Measurements from ENCODE around the gene OR7A10.

Gene OR7A10

DNA sequence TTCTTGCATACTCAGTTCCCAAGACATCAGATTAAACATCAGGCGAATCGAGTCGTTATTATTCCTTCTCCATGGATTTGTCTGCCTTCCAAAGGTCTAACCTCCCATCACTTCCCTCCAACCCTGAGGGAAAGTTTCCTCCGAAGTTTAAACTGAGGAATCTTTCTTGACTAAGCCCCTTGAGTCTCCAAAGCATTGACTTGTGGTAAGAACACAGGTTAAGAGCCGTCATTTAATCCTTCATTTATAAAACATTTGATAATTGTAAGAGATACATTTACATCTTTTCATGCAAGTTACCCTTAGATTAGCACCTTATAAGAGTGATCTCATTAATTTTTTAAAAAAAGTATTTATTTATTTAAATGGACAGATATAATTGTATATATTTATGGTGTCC is at the start of gene OR7A10:
OR7A10 (minus strand) TSS at position 101 of the 400 bp plus-strand sequence. CDS start 7,045 bp downstream, outside the sequence.
- Histone ChIP-seq H3K9ac (no peak within 1 kb of the TSS), H3K79me2 (ENCODE audit: insufficient read depth, low read depth) (no peaks in the 10 kb centered on the region), H2AFZ (ENCODE audit: low read depth) (no peak within 1 kb of the TSS), H3K4me3 (IDR thresholded peaks at IDR 0.05; ENCODE audit: insufficient read depth, low read depth, low read length) (no peak within 1 kb of the TSS), H3K27ac (no peak within 1 kb of the TSS), H3K27me3 (ENCODE audit: insufficient read depth, low read depth) (peaks cover 12% of the 10 kb centered on the region; the same call in 1 of the 2 replicates), H3K4me2 (no peak within 1 kb of the TSS), H3K36me3 (ENCODE audit: insufficient read depth) (no peaks in the 10 kb centered on the region), H3K4me1 (ENCODE audit: low read depth, poor library complexity, severe bottlenecking) (no peaks in the 10 kb centered on the region), H4K20me1 (ENCODE audit: insufficient read depth) (no peaks in the 10 kb centered on the region)
- TF ChIP-seq, protein P1, sequence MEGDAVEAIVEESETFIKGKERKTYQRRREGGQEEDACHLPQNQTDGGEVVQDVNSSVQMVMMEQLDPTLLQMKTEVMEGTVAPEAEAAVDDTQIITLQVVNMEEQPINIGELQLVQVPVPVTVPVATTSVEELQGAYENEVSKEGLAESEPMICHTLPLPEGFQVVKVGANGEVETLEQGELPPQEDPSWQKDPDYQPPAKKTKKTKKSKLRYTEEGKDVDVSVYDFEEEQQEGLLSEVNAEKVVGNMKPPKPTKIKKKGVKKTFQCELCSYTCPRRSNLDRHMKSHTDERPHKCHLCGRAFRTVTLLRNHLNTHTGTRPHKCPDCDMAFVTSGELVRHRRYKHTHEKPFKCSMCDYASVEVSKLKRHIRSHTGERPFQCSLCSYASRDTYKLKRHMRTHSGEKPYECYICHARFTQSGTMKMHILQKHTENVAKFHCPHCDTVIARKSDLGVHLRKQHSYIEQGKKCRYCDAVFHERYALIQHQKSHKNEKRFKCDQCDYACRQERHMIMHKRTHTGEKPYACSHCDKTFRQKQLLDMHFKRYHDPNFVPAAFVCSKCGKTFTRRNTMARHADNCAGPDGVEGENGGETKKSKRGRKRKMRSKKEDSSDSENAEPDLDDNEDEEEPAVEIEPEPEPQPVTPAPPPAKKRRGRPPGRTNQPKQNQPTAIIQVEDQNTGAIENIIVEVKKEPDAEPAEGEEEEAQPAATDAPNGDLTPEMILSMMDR (conservative IDR thresholded peaks at IDR 0.05; ENCODE audit: low read depth, low read length): no peak

DNA sequence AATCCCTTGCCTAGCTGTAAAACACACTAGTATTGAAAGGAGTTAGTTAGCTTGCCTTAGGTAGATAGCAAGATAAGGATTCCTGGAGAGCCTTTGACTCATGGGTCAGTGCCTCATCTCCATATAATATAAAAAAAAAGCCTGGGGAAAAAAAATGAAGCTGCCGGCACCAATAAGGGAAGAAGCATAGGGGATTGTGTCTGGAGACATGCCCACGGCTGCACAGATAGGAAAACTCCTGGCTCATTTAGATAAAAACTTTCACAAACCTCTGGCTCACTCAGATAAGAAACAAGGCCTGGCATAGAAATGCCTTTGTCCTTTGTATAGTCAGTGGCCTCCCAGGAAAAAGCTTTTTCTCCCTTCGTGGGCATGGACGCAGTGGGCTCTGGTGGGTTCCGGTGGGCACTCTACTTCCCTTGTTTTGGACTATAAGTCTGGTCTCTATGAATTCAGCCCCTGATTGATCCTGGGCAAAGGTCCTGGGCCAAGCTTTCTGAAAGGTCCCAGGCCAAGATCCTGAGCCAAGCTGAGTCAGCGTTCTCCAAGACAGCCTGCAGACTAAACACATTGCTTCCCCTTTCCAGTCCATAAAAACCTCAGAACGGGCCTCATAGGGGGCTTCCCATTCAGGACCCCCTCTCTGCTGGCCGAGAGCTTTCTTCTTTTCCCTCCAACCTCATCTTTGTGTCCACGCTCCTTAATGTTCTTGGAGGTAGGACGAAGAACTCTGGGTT is 42.1 kb upstream of the OR7A10 start:
- H2AFZ ChIP-seq (ENCODE audit: low read depth): no peak overlapping the region
- H3K36me3 ChIP-seq (ENCODE audit: insufficient read depth): no peaks in the 10 kb centered on the region
- no peaks in the 10 kb centered on the region for H3K4me1 ChIP-seq (ENCODE audit: low read depth, poor library complexity, severe bottlenecking)
- TF ChIP-seq, protein P1 (conservative IDR thresholded peaks at IDR 0.05; ENCODE audit: low read depth, low read length): no peak
- no peak overlapping the region for H3K4me3 ChIP-seq (IDR thresholded peaks at IDR 0.05; ENCODE audit: insufficient read depth, low read depth, low read length)
- H3K9ac ChIP-seq: no peak overlapping the region
- H4K20me1 ChIP-seq (ENCODE audit: insufficient read depth): no peaks in the 10 kb centered on the region
- no peaks in the 10 kb centered on the region for H3K79me2 ChIP-seq (ENCODE audit: insufficient read depth, low read depth)
- H3K4me2 ChIP-seq: no peak overlapping the region
- no peak overlapping the region for H3K27ac ChIP-seq
- no peaks in the 10 kb centered on the region; the same call in 1 of the 2 replicates for H3K27me3 ChIP-seq (ENCODE audit: insufficient read depth, low read depth)

DNA sequence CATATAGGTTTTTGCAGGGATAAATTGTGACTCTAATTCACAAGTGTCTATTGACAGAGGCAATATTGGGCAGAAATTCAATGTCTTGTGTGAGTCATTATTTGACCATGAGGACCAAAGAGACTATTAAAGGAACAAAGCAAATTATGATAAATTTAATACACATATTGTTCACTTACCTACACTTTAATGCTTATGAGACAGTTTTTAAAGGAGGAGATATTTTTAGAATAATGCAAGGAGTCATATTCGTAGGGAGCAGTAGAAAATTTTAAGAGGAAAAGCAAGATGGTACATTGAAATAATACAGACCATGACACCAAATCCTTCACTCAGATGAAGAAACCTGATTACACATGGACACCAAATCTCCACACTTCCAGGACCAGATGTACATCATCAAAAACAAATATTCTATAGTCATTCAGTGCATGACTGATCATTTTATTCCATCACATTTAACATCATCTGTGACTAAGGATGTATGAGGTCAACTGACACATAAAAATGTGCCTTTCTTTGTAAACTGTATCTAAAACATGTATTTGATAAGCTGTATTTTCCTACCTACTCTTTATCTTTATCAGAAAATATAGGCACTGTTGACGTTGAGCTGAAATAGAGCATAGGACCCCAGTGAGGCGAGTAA is 41.4 kb upstream of the OR7A10 start:
- H3K4me3 ChIP-seq (IDR thresholded peaks at IDR 0.05; ENCODE audit: insufficient read depth, low read depth, low read length): no peak overlapping the region
- H3K4me1 ChIP-seq (ENCODE audit: low read depth, poor library complexity, severe bottlenecking): no peaks in the 10 kb centered on the region
- H3K9ac ChIP-seq: no peak overlapping the region
- no peak overlapping the region for H2AFZ ChIP-seq (ENCODE audit: low read depth)
- H3K79me2 ChIP-seq (ENCODE audit: insufficient read depth, low read depth): no peaks in the 10 kb centered on the region
- H3K27ac ChIP-seq: no peak overlapping the region
- H4K20me1 ChIP-seq (ENCODE audit: insufficient read depth): no peaks in the 10 kb centered on the region
- no peak overlapping the region for H3K4me2 ChIP-seq
- H3K27me3 ChIP-seq (ENCODE audit: insufficient read depth, low read depth): no peaks in the 10 kb centered on the region; the same call in 1 of the 2 replicates
- H3K36me3 ChIP-seq (ENCODE audit: insufficient read depth): no peaks in the 10 kb centered on the region
- TF ChIP-seq, protein P1 (conservative IDR thresholded peaks at IDR 0.05; ENCODE audit: low read depth, low read length): no peak

DNA sequence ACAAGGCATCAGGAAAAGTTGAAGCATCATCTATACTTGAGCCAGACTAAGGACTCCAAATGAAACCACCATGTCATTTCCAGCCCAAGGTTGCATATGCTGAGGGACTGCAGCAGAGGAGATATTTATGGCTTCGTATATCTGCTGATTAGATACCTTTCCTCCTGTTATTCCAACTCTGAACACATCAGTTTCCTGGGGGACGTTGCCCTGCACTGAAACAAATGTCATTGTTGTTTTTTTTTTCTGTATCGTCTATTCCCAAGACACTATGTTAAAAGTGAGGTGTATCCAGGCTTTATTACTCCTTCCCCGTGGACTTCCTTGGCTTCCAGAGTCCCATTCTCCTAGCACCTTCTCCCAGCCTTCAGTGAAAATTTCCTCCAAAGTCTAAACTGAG is 37.3 kb upstream of the OR7A10 start, which contains the start of gene OR7A17:
OR7A17 (minus strand) TSS at position 101 of the 400 bp plus-strand sequence. CDS start 4,777 bp downstream, outside the sequence.
- Histone ChIP-seq H3K27ac (no peak within 1 kb of the TSS), H2AFZ (ENCODE audit: low read depth) (no peak within 1 kb of the TSS), H3K79me2 (ENCODE audit: insufficient read depth, low read depth) (no peaks in the 10 kb centered on the region), H3K4me3 (IDR thresholded peaks at IDR 0.05; ENCODE audit: insufficient read depth, low read depth, low read length) (no peak within 1 kb of the TSS), H3K36me3 (ENCODE audit: insufficient read depth) (no peaks in the 10 kb centered on the region), H4K20me1 (ENCODE audit: insufficient read depth) (no peaks in the 10 kb centered on the region), H3K9ac (no peak within 1 kb of the TSS), H3K27me3 (ENCODE audit: insufficient read depth, low read depth) (no peaks in the 10 kb centered on the region), H3K4me2 (no peak within 1 kb of the TSS), H3K4me1 (ENCODE audit: low read depth, poor library complexity, severe bottlenecking) (no peaks in the 10 kb centered on the region)
- TF ChIP-seq, protein P1 (conservative IDR thresholded peaks at IDR 0.05; ENCODE audit: low read depth, low read length): no peak
